Posterior cingulate gyrus (tissue), 11 donors: ENCODE measurements around the gene PTGES2.

ENCODE experiments used
- DNase-seq, 10 donors: peaks; one replicate each; pipeline versions ENCODE4 v3.0.0 to v3.0.0-alpha.2; 2020 to 2021; ENCODE audit warnings: mixed read lengths in 3 of 10
- intact Hi-C: fragments of 100-400 bp; cut with DNase I; formaldehyde crosslinking; loops from one replicate; pipeline ENCODE4 v1.15.1; 2023

Gene PTGES2

DNA sequence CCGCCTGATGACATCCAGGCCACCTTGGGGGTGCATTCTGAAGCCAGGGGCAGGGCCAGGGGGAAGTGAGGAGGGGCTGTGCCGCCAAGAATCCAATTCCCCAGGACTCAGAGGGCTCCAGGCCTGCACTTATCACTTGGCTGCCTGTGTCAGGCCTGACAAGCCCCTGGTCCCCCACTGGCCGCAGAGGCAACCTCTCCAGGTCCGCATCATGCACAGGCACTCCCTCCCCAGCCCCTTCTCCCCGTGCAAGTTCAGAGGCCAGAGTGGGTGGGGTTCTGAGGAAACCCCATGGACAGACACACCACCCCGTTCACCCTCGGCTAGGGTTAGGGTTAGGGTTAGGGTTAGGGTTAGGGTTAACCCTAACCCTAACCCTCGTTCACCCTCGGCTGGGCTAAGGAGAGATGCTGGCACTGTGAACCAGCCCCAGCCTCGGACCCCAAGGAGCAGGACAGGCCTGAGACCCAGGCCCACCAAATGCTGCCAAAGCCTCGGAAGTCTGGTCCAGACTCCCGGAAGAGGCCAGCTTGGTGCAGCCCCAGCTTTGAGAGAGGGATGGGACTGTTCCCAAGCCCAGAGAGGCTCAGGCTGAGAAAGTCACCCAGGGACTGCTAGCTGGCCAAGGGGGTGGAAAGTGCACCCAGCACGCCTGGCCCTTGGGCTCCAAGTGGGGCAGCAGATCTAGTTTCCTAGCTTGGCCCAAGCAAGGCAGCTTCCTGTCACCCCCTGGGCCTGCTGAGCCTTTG lies 26.6 kb upstream of the PTGES2 start:
- intact Hi-C loops: no loop called here
- DNase-seq: peak in 4 of 10 donors; percentile 17 to 72 (median 62)

DNA sequence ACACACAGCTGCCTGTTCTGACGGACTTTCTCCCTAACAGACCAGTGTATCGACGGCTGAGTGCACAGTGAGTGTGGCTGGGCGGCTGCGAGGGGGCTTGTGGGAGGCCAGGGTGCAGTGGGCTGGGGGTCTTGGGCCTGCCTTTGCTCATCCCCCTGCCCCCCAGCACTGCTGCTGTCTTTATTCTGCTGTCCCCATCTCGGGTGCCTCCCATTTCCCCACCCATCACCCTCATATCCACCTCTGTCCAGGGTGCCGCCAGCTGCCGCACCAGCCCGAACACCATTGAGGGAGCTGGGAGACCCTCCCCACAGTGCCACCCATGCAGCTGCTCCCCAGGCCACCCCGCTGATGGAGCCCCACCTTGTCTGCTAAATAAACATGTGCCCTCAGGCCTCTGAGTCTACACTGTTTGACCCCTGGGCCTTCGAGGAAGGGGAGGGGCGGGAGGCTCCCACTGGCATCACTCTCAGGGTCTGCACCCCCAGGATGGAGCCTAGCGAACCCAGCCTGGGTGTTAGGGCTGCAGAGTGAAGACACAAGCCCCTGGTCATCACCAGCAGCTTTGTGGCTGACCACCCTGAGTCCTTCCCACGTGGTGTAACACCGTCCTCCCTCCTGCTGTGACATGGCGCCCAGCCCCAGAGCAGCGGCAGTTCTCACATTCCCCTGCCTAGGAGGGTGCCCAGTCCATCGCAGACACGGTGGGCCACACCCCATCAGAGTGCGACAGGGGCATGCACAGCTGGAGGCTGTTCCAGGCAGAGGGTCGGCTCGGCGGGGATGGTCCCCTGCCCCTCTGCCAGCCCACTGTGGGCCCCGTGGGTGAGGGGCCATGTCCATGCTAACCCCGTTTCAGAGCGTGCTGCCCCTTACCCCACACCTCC lies 25.8 kb upstream of the PTGES2 start:
- intact Hi-C loops: no loop called here
- peak in 4 of 10 donors; percentile 12 to 79 (median 61) for DNase-seq

DNA sequence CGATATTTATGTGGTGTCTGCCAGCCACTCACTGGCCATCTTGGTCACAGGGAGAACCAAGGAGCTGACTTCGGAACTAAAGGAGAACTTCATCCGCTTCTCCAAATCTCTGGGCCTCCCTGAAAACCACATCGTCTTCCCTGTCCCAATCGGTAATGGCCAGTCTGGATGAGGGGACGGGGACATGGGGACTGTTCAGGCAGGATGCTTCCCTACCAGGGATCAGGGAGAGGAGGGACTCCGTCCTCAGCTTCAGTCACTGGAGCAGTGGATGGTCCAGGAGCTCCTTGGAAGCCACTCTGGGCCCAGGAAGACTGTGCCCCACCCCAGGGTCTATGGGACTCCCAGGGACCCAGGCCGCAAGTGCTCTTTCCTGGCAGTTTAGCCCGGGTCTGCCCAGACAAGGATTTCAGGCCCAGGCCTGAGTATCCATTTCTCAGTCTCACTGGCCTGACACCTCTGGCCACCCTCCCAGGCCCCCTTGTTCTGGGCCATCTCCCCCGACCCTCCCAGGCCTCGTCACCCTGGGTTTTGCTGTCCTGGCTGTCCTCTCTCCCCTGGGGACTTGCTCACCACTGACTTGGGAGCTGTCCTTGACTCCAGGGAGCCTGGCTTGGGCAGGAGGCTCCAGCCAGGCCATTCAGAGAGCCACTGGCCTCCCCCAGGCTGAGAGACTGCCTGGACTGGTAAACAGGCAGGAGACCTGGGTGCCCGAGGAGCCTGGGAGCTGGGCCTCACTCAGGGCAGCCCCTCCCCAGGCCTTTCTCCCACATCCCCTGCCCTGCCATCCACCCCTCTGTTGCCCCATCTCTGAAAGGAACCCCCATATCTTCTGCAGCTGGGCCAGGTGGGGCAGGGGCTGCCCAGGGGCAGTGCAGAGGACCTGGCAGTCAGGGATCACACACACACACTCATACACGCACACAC lies 24.9 kb upstream of the PTGES2 start:
- intact Hi-C loops: no loop called here
- peak in 4 of 10 donors; percentile 12 to 71 (median 43) for DNase-seq

DNA sequence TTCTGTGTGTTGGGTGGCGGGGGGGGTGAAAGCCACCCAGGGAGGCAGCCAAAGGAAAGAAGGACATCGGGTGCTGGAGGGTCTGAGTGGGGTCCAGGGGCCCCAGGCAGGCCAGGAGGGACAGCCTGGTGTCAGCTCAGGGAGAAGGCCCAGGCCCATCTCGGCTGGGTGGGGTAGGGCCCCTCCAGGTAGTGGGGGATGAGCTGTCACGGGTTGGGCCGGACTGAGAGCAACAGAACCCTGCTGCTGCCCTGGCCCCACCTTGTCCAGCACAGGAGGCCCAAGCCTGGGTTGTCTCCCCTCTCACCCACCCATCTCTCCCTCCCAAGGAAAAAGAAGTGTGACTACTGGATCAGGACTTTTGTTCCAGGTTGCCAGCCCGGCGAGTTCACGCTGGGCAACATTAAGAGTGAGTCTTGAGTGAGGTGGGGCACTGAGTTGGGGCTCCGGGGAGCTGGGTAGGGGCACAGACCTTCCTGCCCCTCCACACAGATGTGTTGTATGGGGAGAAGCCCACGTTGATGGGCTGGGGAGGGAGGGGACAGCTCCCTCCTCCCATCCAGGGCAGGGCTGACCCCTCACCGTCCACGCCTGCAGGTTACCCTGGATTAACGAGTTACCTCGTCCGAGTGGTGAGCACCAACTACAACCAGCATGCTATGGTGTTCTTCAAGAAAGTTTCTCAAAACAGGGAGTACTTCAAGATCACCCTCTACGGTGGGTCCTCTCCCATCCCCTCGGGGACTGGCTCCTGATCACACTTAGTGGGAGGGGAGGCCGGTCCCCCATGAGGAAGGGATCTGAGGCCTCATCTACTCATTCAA lies 24.0 kb upstream of the PTGES2 start:
- intact Hi-C loops: no loop called here
- peak in 4 of 10 donors; percentile 17 to 71 (median 55) for DNase-seq

DNA sequence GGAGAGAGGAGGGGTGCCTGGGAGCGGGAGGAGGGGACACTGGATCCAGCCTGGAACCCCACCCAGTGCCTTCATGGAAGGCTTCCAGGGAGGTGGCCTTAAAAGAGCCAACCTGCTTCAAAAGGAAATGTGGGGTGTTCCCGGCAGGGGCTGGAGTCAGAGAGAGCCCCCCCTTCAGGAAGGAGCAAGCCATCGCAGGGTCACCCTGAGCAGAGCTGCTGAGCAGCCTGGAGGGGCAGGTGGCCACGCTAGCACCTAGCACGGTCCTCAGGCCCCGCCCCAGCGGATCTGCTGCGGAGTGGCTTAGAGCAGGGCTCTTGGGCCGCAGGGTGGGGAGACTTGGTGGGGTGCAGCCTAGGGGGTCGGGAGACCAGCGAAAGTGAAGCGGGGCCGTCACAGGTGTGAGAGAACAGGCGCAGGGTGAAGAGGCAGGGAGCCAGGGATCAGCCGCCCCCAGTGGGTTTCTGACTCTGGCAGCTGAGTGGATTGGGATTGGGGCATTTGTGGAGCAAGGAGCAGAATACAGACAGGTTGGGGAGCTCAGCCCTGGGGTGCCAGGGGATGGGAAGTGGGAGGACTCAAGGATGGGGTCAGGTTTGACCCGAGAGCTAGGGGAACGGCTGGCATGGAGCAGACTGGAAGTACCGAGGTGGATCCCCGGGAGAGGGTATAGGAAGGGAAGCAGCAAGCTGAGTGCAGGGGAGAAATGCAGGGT lies 23.2 kb upstream of the PTGES2 start:
- DNase-seq: peak in 4 of 10 donors; percentile 23 to 83 (median 39)
- intact Hi-C loops: no loop called here

DNA sequence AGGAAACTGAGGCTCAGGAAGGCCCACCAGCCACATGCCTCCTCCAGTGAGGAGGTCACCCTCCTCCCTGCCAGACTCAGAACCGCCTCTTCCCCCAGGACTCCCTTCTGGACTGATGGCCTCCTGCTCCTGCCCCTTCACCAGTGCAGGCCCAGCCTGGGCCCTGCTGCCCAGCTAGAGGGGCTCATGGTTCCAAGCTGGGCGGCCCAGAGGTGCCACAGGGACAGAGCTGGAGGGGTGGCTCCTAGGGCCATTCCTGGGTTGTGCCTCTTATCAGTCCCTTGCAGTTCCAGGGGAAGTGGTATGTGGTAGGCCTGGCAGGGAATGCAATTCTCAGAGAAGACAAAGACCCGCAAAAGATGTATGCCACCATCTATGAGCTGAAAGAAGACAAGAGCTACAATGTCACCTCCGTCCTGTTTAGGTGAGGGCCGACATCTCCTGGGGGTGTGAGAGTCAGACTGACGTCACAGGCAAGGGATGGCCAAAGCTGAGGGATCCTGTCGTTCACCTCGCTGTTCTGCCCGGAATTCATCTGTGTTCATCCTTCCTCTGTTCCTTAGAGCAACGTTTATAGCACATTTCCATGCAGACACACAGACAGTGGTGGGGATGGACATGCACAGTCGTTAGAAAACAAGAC lies 22.5 kb upstream of the PTGES2 start:
- DNase-seq: peak in 4 of 10 donors; percentile 6 to 77 (median 50)
- intact Hi-C loops: no loop called here

DNA sequence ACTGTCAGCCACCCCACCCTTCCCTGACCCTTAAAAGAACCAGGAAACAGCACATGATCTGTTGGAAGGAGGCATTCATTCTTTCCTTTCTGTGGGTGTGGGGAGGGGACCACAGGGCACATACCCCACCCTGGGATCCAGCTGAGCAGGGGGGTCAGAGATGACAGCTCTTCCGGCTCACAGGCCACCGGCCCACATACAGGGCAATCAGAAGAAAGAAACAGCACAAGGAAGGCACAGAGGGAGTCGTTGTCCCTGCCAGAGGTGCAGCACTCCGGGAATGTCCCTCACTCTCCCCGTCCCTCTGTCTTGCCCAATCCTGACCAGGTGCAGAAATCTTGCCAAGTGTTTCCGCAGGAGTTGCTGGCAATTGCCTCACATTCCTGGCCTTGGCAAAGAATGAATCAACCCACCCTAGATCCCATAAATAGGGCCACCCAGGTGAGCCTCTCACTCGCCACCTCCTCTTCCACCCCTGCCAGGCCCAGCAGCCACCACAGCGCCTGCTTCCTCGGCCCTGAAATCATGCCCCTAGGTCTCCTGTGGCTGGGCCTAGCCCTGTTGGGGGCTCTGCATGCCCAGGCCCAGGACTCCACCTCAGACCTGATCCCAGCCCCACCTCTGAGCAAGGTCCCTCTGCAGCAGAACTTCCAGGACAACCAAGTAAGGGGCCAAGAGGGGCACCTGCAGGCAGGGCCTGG lies 21.6 kb upstream of the PTGES2 start, which contains the start of gene LCN2:
Gene LCN2, plus strand, starts transcription at position 453 of the 701 bp plus-strand sequence. Its CDS starts 73 bp downstream, at position 526.
- DNase-seq: peak in 5 of 10 donors; percentile 1 to 58 (median 21)
- intact Hi-C loops: no loop called here

DNA sequence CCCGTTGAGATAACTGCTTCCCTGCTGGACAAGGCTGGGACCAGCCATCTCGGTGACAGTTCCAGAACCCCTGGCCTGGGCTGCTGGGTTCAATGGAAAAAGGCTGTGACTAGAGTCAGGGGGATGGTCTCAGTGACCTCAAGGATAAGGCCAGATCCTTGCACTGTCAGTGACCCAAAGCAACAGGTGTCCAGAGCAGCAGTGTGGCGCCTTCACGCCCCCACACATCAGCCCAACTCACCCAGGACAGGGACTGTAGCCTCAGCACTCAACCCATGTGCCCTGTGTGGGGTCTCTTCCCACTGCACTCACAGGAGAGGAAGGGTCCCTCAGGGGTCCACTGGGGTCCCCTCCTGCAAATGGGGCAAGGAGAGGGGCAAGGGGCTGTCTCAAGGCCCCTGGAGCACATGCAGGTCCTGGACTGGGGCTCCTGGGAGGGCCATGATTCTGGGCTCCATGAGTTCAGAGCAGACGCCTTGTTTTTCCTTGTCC lies 21.0 kb upstream of the PTGES2 start:
- intact Hi-C loops: no loop called here
- DNase-seq: peak in 5 of 10 donors; percentile 0 to 73 (median 8)

DNA sequence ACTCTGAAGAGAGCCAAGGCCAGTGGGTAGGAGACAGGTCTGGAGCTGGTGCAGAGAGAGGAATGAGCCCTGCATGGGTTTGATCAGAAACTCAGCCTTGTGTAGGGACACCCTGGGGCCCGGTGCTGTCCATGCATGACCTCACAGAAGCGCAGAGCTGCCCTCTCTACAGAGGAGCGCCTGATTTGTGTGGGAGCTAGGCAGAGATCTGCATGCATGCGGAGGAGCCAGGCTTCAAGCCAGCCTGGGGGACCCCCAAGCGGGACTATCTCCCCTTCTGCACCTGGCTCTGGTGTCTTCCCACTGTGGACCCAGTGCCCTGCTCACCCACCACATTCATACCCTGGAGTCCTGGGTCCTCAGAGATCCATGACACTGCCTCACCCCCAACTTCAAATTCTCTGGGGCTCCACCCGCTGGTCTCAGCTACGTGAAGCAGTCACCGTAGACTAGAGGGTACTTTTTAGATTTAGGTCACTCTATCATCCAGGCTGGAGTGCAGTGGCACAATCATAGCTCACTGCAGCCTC lies 19.1 kb upstream of the PTGES2 start:
- DNase-seq: peak in 4 of 10 donors; percentile 7 to 46 (median 28)
- intact Hi-C loops: no loop called here

DNA sequence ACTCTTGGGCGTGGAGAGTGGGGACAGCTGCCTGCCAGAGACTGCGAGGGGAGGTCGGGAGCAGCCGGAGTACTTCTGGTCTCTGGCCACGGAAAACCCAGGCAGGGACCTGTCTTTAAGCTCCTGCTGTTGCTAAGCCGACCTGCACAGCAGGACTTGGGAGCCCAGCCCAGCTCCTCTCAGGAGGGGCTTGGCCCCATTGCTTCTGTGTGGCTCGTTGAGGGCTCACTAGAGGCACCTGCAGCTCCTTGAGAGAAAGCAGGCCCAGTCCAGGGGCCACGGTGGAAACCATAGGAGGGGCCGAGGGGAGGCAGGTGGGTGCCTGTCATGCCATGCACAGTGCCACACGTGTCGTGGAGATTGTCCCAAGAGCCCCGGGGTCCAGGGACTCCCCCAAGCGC lies 18.4 kb upstream of the PTGES2 start:
- intact Hi-C loops: no loop called here
- DNase-seq: peak in 5 of 10 donors; percentile 3 to 72 (median 59)

DNA sequence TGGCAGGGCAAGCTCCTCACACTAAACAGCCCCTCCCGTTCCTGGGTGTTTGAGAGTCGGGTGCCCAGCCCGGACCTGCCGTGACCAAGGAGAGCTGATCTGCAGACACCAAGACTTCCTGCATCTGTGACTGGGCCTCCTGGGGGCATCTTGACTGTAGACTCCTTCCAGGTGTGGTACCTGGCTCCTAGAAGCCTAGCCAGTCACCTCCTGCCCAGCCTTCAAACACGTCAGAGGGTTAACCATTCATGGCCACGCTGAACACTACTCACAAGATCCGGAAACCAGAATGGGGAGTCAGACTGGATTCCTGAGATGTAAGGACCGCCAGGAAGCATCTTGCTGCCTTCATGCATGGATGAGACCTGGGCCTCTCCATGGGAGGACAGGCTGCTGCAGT lies 18.0 kb upstream of the PTGES2 start:
- intact Hi-C loops: no loop called here
- DNase-seq: peak in 4 of 10 donors; percentile 1 to 38 (median 8)

DNA sequence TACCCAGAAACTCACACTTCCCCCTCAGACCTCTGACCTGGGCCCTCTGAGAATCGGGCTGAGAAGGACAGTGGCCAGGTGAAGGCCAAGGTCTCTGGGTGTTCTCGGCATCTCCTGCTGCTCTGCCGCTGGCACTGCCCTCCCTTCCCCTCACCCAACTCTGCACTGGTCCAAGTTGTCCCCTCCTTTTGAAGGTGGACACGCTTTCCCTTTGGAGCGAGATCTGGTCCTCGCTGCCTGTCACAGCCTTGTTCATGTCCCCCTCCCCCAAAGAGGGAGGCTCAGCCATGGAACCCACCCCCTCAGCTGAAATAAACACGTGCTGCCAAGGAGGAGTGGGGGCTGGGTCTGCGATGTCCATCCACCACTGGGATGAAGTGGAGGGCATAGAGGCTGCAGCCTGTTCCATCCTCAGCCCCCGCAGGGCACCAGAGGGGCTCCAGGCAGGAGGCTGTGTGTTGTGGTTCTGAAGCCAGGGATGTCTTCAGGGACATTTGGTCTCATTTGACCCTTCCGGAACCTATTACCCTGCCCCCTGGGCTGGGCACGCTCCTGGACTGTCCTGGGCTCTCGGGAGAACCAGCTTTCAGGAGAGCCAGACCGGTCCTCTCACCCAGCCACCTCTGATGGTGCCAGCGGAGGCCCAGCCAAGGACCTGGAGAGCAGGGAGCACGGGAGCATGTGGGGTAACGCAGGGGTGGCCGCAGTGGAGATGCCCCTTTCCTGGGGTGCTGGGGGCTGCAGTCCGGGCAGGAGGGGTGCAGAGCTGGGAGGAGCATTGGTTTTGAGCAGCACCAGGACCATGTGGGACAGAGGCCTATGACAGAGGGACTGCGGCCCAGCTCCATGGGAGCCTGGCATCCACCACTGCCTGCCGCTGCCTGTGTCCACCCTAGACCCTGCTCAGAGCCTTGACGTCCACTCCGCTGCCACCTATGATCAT lies 17.0 kb upstream of the PTGES2 start:
- intact Hi-C loops: no loop called here
- peak in 4 of 10 donors; percentile 4 to 71 (median 54) for DNase-seq

DNA sequence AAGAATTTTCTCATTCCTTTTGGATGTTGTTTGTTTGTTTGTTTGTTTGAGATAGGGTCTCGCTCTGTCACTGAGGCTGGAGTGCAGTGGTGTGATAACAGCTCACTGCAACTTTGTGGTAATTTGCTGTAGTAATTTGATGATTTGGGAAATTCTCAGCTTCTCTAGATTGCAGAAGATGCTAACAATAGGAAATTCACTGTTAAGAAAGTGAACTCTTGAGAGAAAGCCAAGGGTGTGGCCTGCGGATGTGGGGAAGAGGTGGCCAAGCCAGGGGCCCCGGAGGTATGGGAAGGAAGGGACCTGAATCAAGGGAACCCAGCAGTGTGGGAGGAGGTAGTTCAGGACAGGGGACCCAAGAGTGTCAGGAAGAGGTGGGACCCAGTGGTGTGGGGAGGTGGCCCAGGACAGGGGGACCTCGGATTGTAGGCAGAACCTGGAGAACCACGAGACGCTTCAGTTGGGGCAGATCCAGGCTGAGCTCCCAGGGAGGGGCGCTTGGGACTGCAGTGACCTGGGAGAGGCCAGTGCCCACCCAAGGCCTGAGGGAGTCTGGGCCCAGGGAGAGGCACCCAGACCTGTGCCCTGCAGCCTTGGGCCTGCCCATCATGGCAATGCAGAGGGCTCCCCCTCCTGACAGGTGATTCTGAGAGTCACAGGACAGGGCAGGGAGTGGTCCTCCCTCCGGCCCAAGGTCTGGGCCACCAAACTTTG lies 16.2 kb upstream of the PTGES2 start:
- intact Hi-C loops: no loop called here
- peak in 4 of 10 donors; percentile 3 to 30 (median 18) for DNase-seq

DNA sequence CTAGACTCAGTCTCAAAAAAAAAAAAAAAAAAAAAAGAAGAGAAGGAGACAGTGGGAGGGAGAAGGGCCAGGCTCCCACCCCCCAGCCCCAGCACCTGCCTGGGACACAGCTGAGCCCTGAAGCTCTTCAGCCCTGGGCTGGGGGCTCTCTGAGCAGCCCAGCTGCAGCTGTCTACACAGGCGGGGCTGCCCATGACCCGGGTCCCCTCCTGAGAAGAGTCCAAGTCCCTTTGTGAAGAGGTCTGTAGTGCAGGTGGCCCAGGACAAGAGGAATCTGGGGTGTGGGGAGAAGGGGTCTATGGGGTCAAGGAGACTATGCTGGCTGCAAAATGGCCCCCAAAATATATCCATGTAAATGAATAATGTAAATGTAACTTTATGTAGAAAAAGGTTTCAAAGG lies 15.1 kb upstream of the PTGES2 start:
- DNase-seq: peak in 2 of 10 donors; percentile 27 to 71
- intact Hi-C loops: no loop called here

DNA sequence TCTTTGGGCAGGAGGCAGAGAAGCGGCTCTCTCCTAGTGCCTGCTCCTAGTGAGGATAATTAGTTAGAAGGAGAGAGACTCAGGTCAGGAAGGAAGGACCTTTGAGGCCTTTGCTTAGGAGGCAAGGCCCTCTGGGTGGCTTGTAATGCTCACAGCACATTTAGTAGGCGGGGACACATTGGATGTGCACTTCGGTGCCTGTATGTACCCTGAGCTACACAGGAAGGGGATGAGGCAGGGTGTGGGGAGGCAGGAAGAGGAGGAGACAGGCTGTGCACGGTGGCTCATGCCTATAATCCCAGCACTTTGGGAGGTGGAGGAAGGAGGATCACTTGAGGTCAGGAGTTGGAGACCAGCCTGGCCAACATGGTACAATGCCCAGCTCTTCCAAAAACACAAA lies 14.5 kb upstream of the PTGES2 start:
- intact Hi-C loops: no loop called here
- DNase-seq: peak in 3 of 10 donors; percentile 3 to 65 (median 8)
